GM12874 (cell line): ENCODE results near the gene SLC30A7.

Experiments
- TF ChIP-seq, protein P1 (sequence below): IDR thresholded peaks from 2 replicates; pipeline ENCODE4 v1.5.1; 2011; ENCODE audit warnings: low read depth, mild to moderate bottlenecking, control low read depth, low read length, moderate library complexity; ENCODE audit not compliant: insufficient read depth

Gene SLC30A7

DNA sequence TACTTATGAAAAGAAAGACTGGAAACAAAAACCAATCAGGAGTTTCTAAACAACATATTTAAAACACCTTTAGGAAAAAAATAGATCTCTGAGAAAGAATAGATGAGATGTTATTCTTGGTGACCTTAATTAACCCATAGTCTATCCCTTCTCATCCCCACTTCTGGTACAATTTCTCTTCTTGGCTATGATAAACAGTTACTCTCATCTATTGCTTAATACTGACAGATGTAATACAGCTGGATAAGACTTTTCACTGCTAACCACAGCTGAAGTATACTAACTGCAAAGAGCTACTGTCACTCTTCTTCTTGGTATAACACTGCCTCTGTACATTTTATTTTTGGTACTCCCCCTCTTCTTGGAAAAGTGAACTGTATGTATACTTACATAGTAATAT, 16.5 kb upstream of the SLC30A7 start:
- TF ChIP-seq, protein P1, sequence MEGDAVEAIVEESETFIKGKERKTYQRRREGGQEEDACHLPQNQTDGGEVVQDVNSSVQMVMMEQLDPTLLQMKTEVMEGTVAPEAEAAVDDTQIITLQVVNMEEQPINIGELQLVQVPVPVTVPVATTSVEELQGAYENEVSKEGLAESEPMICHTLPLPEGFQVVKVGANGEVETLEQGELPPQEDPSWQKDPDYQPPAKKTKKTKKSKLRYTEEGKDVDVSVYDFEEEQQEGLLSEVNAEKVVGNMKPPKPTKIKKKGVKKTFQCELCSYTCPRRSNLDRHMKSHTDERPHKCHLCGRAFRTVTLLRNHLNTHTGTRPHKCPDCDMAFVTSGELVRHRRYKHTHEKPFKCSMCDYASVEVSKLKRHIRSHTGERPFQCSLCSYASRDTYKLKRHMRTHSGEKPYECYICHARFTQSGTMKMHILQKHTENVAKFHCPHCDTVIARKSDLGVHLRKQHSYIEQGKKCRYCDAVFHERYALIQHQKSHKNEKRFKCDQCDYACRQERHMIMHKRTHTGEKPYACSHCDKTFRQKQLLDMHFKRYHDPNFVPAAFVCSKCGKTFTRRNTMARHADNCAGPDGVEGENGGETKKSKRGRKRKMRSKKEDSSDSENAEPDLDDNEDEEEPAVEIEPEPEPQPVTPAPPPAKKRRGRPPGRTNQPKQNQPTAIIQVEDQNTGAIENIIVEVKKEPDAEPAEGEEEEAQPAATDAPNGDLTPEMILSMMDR: no peak

DNA sequence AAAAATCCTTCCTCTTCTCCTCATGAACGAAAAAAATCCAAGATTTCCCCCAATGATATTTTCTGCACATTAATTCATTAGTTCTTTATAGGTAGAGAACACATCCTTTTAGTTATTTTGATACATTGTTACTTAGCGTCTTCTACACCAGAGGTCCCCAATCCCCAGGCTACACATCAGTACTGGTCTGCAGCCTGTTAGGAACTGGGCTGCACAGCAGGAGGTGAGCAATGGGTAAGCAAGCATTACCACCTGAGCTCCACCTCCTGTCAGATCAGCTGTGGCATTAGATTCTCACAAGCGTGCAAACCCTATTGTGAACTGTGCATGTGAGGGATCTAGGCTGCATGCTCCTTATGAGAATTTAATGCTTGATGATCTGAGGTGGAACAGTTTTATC, 14.2 kb upstream of the SLC30A7 start:
- TF ChIP-seq, protein P1: no peak

DNA sequence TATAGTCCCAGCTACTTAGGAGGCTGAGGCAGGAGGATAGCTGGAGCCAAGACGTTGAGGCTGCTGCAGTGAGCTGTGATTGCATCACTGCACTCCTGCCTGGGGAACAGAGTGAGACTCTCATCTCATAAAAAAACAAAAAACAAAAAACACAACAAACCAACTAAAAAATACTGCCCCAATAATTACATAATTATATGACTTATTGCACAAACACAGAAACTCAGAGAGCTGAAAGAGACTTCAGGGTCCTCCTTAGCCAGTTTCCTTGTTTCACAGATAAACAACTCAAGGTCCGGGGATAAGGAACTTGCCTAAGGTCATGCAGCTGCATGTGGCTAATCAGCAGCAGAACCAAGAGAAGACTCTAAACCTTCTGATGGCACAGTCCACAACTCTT, 13.2 kb upstream of the SLC30A7 start:
- TF ChIP-seq, protein P1: no peak

DNA sequence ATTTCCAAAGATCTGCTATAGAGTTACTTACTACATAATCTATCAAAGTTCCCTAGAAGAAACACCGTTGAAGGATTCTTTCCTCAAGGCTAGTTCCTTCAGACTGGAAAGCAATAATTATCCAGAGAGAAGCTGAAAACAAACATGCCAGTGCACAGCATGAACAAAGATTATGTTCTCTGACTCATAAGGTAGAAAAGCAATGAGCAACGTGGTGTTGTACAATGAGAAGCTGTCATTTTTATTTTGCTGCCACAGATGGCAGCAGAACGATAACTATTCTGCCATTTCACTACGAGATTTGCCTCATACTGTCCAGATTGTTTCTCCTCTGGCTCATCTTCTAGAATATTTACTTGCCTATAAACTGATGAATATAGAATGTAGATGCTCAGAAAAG, 11.9 kb upstream of the SLC30A7 start:
- TF ChIP-seq, protein P1: no peak

DNA sequence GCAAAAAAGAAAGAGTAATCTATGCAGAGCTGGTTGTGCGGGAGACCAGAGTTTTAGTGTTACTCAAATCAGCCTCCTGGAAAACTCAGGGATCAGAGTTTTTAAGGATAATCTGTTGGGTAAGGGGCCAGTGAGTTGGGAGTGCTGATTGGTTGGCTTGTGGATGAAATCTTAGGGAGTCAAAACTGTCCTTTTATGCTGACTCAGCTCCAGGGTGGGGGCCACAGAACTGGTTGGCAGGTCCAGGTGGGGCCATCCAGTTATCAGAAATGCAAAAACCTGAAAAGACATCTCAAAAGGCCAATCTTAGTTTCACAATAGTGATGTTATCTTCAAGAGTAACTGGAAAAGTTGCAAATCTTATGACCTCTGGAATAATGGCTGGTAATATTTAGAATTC, 4.5 kb upstream of the SLC30A7 start:
- TF ChIP-seq, protein P1: no peak

DNA sequence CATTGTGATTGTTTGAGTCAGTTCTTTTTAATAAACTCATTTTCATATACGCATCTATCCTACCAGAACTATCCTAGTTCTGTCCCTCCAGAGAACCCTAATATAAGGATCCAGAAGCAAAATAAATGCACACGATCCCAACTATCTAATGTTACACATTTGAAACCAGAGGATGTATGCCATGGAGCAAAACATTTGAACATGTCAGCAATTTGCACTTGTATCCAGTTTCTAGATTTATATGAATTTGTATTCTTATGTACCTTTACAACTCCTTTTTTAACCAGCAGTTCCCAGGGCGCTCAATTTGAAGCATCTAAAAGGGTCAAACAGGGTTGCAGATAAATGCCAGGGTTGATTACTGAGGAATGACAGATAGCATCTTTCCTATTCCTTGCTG, 3.3 kb upstream of the SLC30A7 start:
- TF ChIP-seq, protein P1: no peak

DNA sequence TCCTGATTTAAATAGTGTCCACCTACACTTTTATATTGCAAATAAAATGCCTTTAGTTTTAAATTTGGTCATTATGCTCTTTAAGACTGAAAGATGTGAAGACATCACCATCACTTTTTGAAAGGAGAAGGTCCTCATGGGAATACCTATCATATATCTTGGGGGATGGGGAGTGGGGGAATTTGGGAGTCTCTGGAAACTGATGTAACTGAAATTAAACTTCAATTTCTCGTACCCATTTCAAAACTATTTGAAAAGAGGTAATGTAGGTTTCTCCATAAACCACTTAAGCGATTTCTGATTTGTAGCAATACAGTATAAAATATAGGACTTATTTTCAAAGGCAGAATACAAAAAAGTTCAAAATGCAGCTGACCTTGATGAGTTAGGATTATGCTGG, 2.2 kb upstream of the SLC30A7 start:
- TF ChIP-seq, protein P1: no peak
